RWPE1 (cell line): ENCODE data around the gene SLC25A26.

Experiments
- CTCF ChIA-PET: fragments of 350-600 bp; sonication (Branson Sonifier 250); formaldehyde crosslinking; extraction: SDS; loops from one replicate; lab custom pipeline; 2021; lab: Yijun Ruan, JAX
- POLR2A ChIA-PET: fragments of 400-600 bp; formaldehyde crosslinking; extraction: SDS; loops from one replicate; lab custom pipeline; 2020; ENCODE audit warnings: antibody characterized with exemption; ENCODE audit not compliant: low non-redundant PET; lab: Yijun Ruan, JAX
- DNase-seq: peaks from one replicate; pipeline ENCODE4 v3.0.0; 2012; ENCODE audit warnings: low spot score
- H3K27ac ChIP-seq: fragments of 450-650 bp; 2 replicates; pipeline ENCODE4 v1.5.1; 2017
- TF ChIP-seq, protein P1 (sequence below): fragments of 450-650 bp; conservative IDR thresholded peaks from 2 replicates; pipeline ENCODE4 v1.5.1; 2017; ENCODE audit warnings: low read depth, mild to moderate bottlenecking

The SLC25A26 gene

DNA sequence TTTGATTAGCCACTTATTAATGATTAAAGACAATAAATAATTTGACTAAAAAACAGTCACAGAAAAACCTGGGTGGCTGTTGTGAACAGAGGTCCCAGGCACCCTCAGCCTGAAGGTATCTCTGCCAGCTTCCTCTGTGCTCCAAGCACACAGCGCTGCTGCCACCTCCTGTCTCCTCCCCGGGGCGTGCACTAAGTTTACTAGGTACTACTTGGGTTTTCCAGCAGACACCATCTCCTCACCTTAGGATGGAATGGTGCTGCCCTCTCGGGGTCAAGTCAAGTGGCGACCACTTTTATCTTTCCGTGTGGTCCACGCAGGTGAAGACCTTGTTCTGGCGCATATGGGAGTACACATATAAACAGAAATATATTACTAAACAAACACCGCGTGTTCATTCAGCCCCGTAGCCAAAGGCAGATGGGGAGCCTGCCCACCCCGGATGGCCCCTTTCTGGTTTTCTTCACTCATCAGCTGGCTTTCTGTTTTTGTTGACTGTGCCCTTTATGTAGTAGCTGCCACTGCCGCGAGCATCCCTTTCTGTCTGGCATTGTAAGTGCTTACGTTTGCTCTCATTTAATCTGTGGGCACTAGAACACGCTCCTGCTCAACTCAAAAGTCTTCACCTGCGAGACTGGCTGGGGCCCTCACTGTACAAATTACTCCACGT, 152.0 kb downstream of the SLC25A26 start:
- no peak for DNase-seq
- CTCF ChIA-PET = interaction anchor here (0.6 kb wide), 1 partner anchor 21 kb away, joined by 7 read pairs; no protein-coding TSS in a partner anchor

DNA sequence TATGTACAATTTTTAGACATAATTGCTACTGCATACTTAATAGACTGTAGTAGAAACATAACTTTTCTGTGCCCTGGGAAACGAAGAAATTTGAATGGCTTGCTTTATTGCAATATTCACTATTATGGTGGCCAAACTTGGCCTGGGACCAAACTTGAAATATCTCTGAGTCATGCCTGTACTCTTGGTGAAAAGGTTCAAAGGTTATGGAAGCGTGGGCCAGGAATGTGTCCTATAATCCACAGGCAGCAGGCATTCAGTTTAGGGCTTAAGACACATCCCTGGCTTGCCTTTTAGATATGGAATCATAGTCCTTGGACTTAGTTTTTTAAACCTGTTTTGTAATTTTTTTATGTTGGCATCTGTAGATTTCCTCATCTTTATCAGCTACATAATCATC, 155.8 kb downstream of the SLC25A26 start:
- POLR2A ChIA-PET = no interaction called here
- CTCF ChIA-PET = no interaction called here
- no peak overlapping the region for H3K27ac ChIP-seq
- DNase-seq = peak; percentile 41
- TF ChIP-seq, protein P1, sequence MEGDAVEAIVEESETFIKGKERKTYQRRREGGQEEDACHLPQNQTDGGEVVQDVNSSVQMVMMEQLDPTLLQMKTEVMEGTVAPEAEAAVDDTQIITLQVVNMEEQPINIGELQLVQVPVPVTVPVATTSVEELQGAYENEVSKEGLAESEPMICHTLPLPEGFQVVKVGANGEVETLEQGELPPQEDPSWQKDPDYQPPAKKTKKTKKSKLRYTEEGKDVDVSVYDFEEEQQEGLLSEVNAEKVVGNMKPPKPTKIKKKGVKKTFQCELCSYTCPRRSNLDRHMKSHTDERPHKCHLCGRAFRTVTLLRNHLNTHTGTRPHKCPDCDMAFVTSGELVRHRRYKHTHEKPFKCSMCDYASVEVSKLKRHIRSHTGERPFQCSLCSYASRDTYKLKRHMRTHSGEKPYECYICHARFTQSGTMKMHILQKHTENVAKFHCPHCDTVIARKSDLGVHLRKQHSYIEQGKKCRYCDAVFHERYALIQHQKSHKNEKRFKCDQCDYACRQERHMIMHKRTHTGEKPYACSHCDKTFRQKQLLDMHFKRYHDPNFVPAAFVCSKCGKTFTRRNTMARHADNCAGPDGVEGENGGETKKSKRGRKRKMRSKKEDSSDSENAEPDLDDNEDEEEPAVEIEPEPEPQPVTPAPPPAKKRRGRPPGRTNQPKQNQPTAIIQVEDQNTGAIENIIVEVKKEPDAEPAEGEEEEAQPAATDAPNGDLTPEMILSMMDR = no peak

More for the DNA sequence above, 152.0 kb downstream of the SLC25A26 start:
- POLR2A ChIA-PET = no interaction called here
- H3K27ac ChIP-seq = no peak overlapping the region
- TF ChIP-seq, protein P1 = no peak

DNA sequence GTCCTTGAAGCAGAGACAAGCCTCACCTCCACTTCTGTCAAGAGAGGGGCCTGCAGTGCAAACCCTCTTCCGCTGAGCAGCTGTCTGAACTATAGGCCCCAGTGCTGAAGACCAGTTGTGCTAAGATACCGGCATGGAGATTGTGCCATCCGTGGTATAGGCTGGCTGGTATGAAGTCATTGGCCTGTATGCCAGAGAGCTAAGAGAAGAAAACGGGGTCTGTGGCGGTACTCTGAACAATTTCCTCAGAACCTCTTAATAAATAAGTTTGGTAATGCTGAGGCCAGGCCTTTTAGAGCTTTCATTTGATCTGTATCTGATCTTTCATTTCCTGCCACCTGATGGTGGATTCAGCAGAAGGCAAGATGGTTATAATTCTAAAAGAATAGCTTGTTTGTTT, 157.0 kb downstream of the SLC25A26 start:
- ChIA-PET POLR2A (no interaction called here), CTCF (interaction anchor here (1.1 kb wide), 1 partner anchor 445 kb away, joined by 3 read pairs; no protein-coding TSS in a partner anchor)
- TF ChIP-seq, protein P1 = no peak
- no peak for DNase-seq
- no peak overlapping the region for H3K27ac ChIP-seq

DNA sequence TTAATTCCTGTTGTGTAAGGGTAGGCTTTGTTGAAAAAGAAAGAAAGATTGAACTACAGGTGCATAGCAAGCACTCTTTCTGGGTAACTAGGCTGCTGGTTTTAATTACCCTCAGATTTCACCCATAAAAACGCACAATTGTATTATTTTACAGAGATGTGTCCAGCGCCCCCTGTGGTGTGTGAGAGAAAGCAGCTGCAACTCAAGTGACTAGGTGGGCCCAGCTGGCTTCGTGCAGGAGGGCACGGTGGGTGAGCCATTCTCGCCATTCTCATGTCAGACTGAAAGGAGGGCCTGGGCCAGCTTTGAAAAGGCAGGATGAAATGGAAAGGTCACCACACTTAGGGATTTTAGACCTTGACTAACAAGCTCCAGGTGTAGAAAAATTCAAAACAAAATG, 157.5 kb downstream of the SLC25A26 start:
- ChIA-PET POLR2A (no interaction called here), CTCF (interaction anchor here (1.1 kb wide), 1 partner anchor 444 kb away, joined by 3 read pairs; no protein-coding TSS in a partner anchor)

DNA sequence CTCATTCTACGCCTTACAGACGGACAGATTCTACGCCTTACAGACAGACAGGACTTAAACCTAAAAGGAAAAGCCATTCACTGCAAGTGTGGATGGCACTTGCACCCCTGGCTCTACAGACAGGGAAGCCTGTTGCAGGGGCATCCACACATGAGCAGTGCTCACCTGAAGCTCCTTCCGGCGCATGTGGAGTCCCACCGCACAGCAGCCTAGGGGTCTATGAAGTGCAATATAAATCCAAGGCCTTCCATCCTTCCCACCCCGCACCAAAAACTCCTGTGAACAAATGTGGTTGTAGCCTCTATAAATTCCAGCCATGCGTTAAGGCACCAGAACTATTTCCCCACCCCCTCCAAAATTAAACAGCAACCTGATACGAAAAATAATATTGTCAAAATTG, 158.8 kb downstream of the SLC25A26 start:
- ChIA-PET POLR2A (no interaction called here), CTCF (no interaction called here)
- DNase-seq = no peak
- no peak overlapping the region for H3K27ac ChIP-seq
- TF ChIP-seq, protein P1 = no peak

More for the DNA sequence above, 157.5 kb downstream of the SLC25A26 start:
- H3K27ac ChIP-seq = no peak overlapping the region
- DNase-seq = no peak
- TF ChIP-seq, protein P1 = no peak; the same call in 1 of the 2 replicates

DNA sequence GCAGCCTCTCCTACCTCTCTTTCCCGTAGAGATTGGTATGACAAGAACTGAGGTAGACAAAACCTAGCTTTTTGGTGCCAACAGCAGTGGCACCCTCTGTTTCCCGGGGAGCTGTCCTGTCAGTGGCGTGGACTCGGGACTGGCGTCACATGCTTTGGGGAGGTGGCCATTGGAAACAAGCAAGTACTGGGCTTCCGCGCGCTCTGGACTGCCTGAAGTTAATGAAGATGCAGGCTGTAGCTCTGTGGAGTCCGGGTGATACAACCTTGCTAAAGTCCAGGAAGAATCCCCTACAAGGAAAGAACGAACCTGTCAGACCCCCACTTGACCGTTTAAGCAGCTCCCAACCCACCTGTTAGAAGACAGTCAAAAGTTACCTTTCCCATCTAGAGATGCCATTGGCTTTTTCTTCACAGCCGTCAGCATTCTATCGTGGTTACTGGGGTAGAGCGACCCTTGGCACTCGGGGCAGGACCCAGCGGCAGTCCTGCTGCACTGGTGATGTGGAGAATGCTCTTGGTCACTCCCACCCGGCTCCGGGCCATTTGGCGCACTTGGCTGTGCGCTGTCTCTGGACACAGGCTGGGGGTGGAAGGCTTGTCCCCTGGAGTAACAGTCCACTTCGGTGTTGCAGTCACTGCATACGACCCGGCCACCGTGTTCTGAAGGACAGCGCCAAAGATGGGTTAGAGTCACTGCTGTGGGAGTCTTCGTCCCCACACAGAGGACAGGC, 159.6 kb downstream of the SLC25A26 start:
- ChIA-PET CTCF (no interaction called here), POLR2A (no interaction called here)
- TF ChIP-seq, protein P1 = no peak
- DNase-seq = no peak
- H3K27ac ChIP-seq = no peak overlapping the region
